ENCODE results near the gene ADGRV1.

- TF ChIP-seq CTCF (IDR thresholded peaks at IDR 0.05) (no peak), POLR2AphosphoS5 (IDR thresholded peaks at IDR 0.05) (no peak)
Observed at GRCh38 chr5:91128604-91129003, 570.0 kb downstream of the ADGRV1 start.

Measured in stomach (tissue), 4 donors.